Rectal smooth muscle tissue (tissue), 1 donor: ENCODE data around the gene CRYGD.
"Not testable (repeated sequence)": the region's sequence is repeated elsewhere in the genome, so short reads cannot be mapped to it uniquely, and the experiment has no call there.

ENCODE experiments used
- H3K27ac ChIP-seq: one replicate; pipeline ENCODE4 v1.7.0; 2013; ENCODE audit warnings: low read depth, low read length, inconsistent platforms
- H3K27me3 ChIP-seq: one replicate; pipeline ENCODE4 v1.7.0; 2013; ENCODE audit warnings: low read length; ENCODE audit not compliant: control insufficient read depth, insufficient read depth
- H3K36me3 ChIP-seq: one replicate; pipeline ENCODE4 v1.7.0; 2013; ENCODE audit warnings: low read length; ENCODE audit not compliant: control insufficient read depth, insufficient read depth
- H3K4me1 ChIP-seq: one replicate; pipeline ENCODE4 v1.7.0; 2013; ENCODE audit warnings: low read length; ENCODE audit not compliant: control insufficient read depth, insufficient read depth
- H3K4me3 ChIP-seq: one replicate; pipeline ENCODE4 v1.7.0; 2013; ENCODE audit warnings: low read length
- H3K9ac ChIP-seq: one replicate; pipeline ENCODE4 v1.7.0; 2013; ENCODE audit warnings: low read length

CRYGD gene

GRCh38 chr2:208125251-208125650, 927 bp upstream of the CRYGD start:
- Histone ChIP-seq H3K4me1 (no peaks in the 10 kb centered on the region), H3K27me3 (no peaks in the 10 kb centered on the region), H3K27ac (no peak overlapping the region), H3K4me3 (no peak overlapping the region), H3K36me3 (no peaks in the 10 kb centered on the region), H3K9ac (no peak overlapping the region)

GRCh38 chr2:208122248-208122647, 2.1 kb downstream of the CRYGD start:
- no peak overlapping the region for H3K4me3 ChIP-seq
- H3K36me3 ChIP-seq = no peaks in the 10 kb centered on the region
- no peak overlapping the region for H3K27ac ChIP-seq
- H3K4me1 ChIP-seq = no peaks in the 10 kb centered on the region
- H3K27me3 ChIP-seq = no peaks in the 10 kb centered on the region
- H3K9ac ChIP-seq = no peak overlapping the region

GRCh38 chr2:208118918-208119317, 5.4 kb downstream of the CRYGD start:
- no peak overlapping the region for H3K9ac ChIP-seq
- H3K27me3 ChIP-seq = no peaks in the 10 kb centered on the region
- no peak overlapping the region for H3K27ac ChIP-seq
- H3K36me3 ChIP-seq = no peaks in the 10 kb centered on the region
- no peaks in the 10 kb centered on the region for H3K4me1 ChIP-seq
- no peak overlapping the region for H3K4me3 ChIP-seq

- not testable (repeated sequence) for H3K4me1 ChIP-seq, H3K4me3 ChIP-seq, H3K27me3 ChIP-seq, H3K9ac ChIP-seq, H3K27ac ChIP-seq, H3K36me3 ChIP-seq
These were observed 6.9 kb downstream of the CRYGD start for GRCh38 chr2:208117390-208117789.

GRCh38 chr2:208112969-208113368, 11.4 kb downstream of the CRYGD start:
- Histone ChIP-seq H3K4me1 (no peaks in the 10 kb centered on the region), H3K36me3 (no peaks in the 10 kb centered on the region), H3K27ac (no peak overlapping the region), H3K4me3 (no peak overlapping the region), H3K9ac (no peak overlapping the region), H3K27me3 (no peaks in the 10 kb centered on the region)

GRCh38 chr2:208112273-208112745, 12.0 kb downstream of the CRYGD start:
- H3K27ac ChIP-seq, H3K27me3 ChIP-seq, H3K36me3 ChIP-seq, H3K9ac ChIP-seq, H3K4me1 ChIP-seq, H3K4me3 ChIP-seq: not testable (repeated sequence)

- Histone ChIP-seq H3K27ac (no peak overlapping the region), H3K36me3 (no peaks in the 10 kb centered on the region), H3K4me1 (no peaks in the 10 kb centered on the region), H3K4me3 (no peak overlapping the region), H3K27me3 (no peaks in the 10 kb centered on the region), H3K9ac (no peak overlapping the region)
These were observed 20.7 kb downstream of the CRYGD start for GRCh38 chr2:208103616-208104015.

GRCh38 chr2:208101716-208102631, 22.4 kb downstream of the CRYGD start:
- Histone ChIP-seq H3K4me1 (no peaks in the 10 kb centered on the region), H3K27me3 (no peaks in the 10 kb centered on the region), H3K27ac (no peak overlapping the region), H3K36me3 (no peaks in the 10 kb centered on the region), H3K9ac (no peak overlapping the region), H3K4me3 (no peak overlapping the region)

GRCh38 chr2:208099682-208100470, 24.4 kb downstream of the CRYGD start:
- Histone ChIP-seq H3K27me3 (no peaks in the 10 kb centered on the region), H3K27ac (no peak overlapping the region), H3K36me3 (no peaks in the 10 kb centered on the region), H3K4me3 (no peak overlapping the region), H3K9ac (no peak overlapping the region), H3K4me1 (no peaks in the 10 kb centered on the region)

GRCh38 chr2:208098701-208099100, 25.6 kb downstream of the CRYGD start:
- not testable (repeated sequence) for H3K27ac ChIP-seq, H3K9ac ChIP-seq, H3K4me1 ChIP-seq, H3K27me3 ChIP-seq, H3K4me3 ChIP-seq, H3K36me3 ChIP-seq

- Histone ChIP-seq H3K4me1 (no peaks in the 10 kb centered on the region), H3K9ac (no peak overlapping the region), H3K36me3 (no peaks in the 10 kb centered on the region), H3K27ac (no peak overlapping the region), H3K27me3 (no peaks in the 10 kb centered on the region), H3K4me3 (no peak overlapping the region)
These were observed 26.1 kb downstream of the CRYGD start for GRCh38 chr2:208098267-208098666.

- Histone ChIP-seq H3K4me3 (no peak overlapping the region), H3K36me3 (no peaks in the 10 kb centered on the region), H3K27me3 (no peaks in the 10 kb centered on the region), H3K4me1 (no peaks in the 10 kb centered on the region), H3K9ac (no peak overlapping the region), H3K27ac (no peak overlapping the region)
These were observed 26.5 kb downstream of the CRYGD start for GRCh38 chr2:208097801-208098200.
